Dedifferentiated amniotic fluid mesenchymal stem cell (primary cell): ENCODE measurements around the gene ANKRD13D.
A peak's percentile ranks its signal among the peaks of the same experiment; 100 is the strongest.

Source experiments
- DNase-seq: peaks from one replicate; pipeline ENCODE4 v3.0.0-alpha.2; 2016; ENCODE audit errors: extremely low spot score

The ANKRD13D gene

DNA sequence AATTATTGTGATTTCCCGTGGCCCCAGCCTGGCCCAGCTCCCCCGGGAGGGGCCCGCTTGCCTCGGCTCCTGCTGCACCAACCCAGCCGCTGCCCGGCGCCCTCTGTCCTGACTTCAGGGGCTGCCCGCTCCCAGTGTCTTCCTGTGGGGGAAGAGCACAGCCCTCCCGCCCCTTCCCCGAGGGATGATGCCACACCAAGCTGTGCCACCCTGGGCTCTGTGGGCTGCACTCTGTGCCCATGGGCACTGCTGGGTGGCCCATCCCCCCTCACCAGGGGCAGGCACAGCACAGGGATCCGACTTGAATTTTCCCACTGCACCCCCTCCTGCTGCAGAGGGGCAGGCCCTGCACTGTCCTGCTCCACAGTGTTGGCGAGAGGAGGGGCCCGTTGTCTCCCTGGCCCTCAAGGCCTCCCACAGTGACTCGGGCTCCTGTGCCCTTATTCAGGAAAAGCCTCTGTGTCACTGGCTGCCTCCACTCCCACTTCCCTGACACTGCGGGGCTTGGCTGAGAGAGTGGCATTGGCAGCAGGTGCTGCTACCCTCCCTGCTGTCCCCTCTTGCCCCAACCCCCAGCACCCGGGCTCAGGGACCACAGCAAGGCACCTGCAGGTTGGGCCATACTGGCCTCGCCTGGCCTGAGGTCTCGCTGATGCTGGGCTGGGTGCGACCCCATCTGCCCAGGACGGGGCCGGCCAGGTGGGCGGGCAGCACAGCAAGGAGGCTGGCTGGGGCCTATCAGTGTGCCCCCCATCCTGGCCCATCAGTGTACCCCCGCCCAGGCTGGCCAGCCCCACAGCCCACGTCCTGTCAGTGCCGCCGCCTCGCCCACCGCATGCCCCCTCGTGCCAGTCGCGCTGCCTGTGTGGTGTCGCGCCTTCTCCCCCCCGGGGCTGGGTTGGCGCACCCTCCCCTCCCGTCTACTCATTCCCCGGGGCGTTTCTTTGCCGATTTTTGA is 3.3 kb upstream of the ANKRD13D start:
- no peak for DNase-seq

DNA sequence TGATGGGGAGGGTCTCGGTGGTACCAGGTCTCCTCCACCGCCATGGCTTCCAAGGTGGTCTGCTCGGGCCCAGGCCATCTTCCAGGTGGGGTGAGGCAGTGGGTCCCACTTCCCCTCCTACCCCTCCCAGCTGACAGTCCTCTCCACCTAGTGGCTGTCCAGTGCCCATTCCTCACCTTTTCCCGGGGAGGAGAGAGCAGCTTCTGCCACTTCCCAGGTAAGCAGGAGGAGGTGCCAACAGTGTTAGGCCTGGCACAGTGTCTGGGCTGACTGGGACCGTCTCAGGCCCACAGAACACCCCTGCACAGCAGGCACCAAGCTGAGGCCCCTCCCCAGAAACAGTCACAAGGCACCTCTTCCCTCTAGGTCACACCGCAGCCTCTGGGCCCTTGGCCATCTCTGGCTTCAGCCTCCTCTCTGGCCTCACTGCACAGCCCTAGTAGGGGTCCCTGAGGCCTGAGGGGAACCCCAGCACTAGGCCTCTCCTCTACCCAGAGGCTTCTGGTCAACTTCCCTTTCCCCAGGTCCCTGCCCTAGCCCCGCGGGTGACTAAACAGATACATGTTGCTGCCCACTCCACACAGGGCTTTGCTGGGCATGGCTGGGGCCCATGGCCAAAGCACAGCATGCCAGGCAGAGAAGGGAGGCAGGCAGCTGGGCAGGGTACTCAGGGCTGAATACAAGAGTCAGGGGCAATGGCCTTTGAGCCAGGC is 2.3 kb upstream of the ANKRD13D start:
- no peak for DNase-seq

DNA sequence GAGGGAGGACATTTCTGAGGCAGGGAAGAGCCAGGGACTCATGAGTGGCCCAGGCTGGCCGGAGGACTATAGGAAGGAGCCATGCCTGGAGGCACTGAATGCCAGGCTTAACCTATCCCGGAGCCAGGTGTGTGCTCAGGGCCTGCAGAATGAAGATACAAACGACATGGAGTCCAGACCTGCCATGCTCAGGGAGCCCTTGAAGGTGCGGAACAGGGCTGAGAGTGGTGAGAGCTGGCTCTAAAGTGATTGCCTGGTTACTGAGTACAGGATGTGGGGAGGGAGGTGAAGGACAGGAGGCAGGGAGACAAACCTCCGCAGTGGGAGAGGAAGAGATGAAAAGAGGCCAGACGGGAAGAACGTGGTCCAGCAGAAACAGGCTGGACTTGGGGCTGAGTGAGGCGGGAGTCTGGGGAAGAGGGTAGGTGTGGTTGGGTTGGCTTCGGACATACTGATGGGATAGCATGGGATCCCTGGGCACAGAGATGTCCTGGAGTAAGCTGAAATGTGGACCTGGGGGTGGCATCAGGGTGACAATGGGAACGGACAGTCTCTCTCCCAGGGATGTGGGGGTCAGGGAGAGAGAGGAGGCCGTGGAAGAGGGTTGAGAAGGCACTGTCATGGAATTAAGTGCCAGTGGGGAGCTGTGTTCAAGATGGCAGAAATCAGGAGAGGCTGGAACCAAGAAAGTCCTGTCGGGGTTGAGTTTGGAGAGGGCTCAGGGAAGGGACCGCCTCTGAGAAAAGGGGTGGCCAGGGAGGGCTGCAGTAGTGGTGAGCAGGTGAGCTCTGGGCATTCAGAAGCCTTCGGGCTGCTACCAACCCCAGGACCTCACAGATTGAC is 1.5 kb upstream of the ANKRD13D start:
- DNase-seq = no peak

- DNase-seq = no peak
Observed at GRCh38 chr11:67288198-67288451, 978 bp upstream of the ANKRD13D start.

DNA sequence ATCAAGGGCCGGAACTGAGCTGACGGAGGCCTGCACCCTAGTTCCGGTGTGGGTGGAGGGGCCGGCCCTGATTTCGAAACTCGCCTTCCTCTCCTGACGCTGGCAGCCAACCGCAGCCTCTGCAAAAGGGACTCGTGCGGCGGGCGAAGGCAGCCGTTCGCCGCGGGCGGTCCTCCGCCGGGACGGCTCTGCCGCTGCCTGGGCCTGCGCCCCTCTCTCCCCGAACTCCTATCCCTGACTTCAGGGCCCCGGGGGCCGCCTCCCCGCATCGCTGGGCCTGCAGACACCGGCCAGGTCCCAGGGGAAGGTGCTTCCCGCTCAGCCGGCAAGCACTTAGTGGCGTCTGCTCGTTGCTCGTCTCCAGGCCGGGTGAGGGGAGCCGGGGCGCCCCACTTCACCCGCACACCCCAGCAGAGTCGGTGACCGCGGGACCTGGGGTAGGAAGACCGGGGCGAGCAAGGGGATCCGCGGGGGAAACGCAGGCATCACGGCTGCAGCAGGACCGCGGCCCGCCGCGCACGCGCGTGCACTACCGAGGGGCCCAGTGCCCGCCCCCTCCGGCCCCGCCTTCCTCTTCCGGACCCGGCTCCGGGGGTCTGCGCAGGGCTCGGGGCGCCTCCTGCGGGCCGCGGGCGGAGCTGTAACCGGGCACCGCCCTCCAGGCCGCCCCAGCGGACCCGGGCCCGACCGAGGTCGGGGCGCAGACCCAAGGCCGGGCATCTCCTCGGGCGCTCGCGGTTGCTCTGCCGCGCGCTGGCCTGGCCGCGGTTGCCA is 464 bp upstream of the ANKRD13D start:
- DNase-seq = peak; percentile 81

DNA sequence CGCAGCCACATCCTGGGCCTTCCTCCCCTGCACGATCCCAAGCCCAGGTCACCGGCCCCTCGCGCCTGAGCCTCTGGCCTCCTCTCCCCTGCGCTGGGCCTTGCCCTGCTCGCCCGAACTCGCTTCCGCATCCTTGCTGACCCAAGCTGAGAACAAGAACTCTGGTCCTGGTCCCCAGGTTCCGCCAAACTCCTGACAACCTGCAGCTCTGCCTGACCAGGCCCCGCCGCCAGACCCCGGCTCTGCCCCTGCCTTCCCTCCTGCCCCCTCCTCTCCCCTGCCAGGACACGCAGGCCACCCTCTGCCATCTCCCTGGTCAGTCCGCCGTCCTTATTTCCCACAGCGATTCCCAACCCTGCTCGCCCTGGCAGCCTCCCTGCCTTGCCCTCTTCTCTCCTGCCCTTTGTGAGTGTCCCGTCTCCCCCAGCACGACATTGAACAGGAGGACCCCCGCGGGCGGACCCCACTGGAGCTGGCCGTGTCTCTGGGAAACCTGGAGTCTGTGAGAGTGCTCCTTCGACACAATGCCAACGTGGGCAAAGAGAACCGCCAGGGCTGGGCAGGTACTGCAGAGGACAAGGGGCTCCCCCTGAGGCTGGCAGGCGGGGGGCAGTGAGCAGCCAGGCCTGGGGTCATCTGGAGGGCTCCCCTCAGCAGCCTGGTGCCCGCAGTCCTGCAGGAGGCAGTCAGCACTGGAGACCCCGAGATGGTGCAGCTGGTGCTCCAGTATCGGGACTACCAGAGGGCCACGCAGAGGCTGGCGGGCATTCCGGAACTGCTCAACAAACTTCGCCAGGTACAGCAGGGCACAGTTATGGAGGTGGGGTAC is 762 bp downstream of the ANKRD13D start:
- no peak for DNase-seq

DNA sequence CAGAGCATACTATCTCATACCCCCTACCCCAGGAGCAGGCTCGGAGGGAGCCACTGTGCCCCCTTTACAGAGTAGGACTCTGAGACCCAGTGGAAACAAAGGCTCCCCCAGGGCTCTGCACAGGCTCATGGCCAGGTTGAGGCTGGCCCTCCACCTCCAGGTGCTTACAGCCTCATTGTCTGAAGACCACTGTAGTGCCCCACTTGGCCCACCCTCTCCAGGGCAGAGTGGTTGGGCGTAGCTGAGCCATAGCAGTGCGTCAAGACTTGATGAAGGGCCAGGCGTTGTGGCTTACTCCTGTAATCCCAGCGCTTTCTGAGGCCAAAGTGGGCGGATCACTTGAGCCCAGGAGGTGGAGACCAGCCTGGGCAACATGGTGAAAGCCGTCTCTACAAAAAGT is 1.7 kb downstream of the ANKRD13D start:
- DNase-seq = no peak

DNA sequence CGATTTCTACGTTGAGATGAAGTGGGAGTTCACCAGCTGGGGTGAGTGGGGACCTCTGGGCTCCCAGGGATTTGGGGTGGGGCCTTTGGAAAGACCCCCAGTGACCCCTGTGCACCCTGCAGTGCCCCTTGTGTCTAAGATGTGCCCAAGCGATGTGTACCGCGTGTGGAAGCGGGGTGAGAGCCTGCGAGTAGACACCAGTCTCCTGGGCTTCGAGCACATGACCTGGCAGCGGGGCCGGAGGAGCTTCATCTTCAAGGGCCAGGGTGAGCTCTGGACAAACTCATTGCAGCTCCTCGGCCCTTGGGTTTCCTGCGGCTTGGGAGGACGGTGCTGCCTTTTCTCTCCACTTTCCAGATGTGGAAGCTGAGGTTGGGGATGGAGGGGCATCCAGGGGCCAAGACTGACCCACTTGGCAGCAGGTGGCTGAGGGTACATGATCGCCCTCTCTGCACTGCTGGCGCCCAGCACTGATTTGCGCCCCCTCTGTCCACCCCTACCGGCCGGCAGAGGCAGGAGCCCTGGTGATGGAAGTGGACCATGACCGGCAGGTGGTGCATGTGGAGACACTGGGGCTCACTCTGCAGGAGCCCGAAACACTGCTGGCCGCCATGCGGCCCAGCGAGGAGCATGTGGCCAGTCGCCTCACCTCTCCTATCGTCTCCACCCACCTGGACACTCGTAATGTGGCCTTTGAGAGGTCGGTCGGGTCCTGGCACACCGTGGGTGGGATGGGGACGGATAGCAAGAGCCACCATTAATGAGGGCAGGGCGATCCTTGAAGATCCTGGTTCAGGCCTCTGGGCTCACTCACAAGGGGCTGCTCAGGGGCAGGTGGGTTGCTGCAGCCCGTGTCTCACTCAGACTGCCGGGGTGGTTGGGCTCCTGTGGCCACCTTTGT is 2.6 kb downstream of the ANKRD13D start:
- no peak for DNase-seq

DNA sequence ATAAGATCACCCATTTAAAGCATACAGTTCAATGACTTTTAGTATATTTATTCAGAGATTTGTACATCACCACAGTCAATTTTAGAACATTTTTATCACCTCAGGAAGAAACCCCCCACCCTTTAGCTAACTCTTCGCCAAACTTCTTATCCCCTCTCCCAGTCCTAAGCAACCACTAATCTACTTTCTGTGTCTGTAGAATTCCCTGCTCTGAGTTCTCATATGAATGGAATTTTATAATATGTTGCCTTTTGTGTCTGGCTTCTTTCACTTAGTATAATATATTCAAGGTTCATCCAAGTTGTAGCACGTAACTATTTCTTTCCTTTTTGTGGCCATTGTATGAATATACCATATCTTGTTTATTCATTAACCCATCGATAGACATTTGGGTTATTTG is 3.6 kb downstream of the ANKRD13D start:
- DNase-seq = no peak

- no peak for DNase-seq
Observed at GRCh38 chr11:67293090-67293489, 4.0 kb downstream of the ANKRD13D start.

GRCh38 chr11:67295846-67296245 is 6.7 kb downstream of the ANKRD13D start:
- no peak for DNase-seq

DNA sequence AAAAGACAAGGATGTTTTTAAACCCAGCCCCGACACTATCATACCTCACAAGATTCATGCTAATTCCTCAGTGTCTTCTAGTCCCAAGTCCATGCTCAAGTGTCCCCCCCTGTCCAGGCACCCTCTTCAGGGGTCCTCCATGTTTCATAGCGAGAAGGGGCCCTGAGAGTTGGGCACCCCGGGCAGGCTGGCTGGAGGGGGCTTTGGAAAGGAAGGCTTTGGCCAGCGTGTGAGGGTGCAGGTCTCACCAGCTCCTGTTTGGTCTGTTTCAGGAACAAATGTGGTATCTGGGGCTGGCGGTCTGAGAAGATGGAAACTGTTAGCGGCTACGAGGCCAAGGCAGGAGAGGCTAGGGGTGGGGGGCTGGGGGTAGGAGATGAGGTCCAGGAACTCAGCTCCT is 9.7 kb downstream of the ANKRD13D start:
- DNase-seq = no peak

GRCh38 chr11:67299471-67300191 is 10.5 kb downstream of the ANKRD13D start:
- no peak for DNase-seq

GRCh38 chr11:67300256-67300755 is 11.2 kb downstream of the ANKRD13D start:
- DNase-seq = no peak

GRCh38 chr11:67300756-67301312 is 11.7 kb downstream of the ANKRD13D start:
- DNase-seq = no peak

GRCh38 chr11:67301313-67301921 is 12.3 kb downstream of the ANKRD13D start:
- DNase-seq = no peak

DNA sequence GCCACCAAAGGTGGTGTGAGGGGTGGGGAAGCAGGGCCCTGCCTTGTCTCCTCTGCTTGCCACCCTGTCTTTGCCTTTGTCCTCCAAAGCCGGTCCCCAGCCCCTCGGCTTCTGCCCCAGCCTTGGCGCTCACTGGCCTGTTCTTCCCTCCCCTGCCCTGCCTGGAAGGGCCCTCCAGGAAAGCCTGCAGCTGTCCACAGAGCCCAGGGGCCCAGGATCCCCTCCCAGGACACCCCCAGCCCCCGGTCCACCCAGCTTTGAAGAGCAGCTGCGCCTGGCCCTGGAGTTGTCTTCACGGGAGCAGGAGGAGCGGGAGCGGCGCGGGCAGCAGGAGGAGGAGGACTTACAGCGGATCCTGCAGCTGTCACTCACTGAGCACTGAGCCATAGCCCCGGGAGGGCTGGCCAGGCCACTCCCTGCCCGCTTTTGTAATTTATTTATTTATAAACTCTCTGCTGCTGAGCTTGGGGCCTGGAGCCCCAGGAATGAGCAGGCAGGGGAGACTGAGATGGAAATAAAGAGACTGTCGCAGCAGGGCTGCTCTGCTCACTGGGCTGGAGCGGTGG is 12.9 kb downstream of the ANKRD13D start:
- no peak for DNase-seq
